ENCODE results near the gene SCN4A. TPM values are rescaled to one million over a fixed set of nuclear protein-coding genes. Genes with fewer than 3 reads are reported as not detected.

SCN4A gene
- polyA plus RNA-seq, 1 donor from 2014 or later, result not detected

- Histone ChIP-seq H3K4me3 (ENCODE audit: low read length) (no peak overlapping the region), H3K27me3 (ENCODE audit: insufficient read depth, low read depth, low read length) (no peaks in the 10 kb centered on the region), H3K27ac (ENCODE audit: low read length) (no peak overlapping the region), H3F3A (ENCODE audit: insufficient read depth, low read length, poor library complexity, severe bottlenecking) (no peaks in the 10 kb centered on the region), H3K79me2 (replicated peaks; ENCODE audit: insufficient read depth, low read length) (no peaks in the 10 kb centered on the region), H3K36me3 (ENCODE audit: insufficient read depth, low read length) (no peaks in the 10 kb centered on the region), H3K4me2 (ENCODE audit: low read length) (no peak overlapping the region), H3K9me2 (ENCODE audit: insufficient read depth, low read length) (no peaks in the 10 kb centered on the region), H2AFZ (ENCODE audit: low read depth, low read length) (no peak overlapping the region), H3K9me3 (ENCODE audit: low read length) (no peaks in the 10 kb centered on the region), H3K9ac (ENCODE audit: low read length) (no peak overlapping the region), H4K20me1 (ENCODE audit: insufficient read depth) (no peaks in the 10 kb centered on the region)
- TF ChIP-seq MXI1 (conservative IDR thresholded peaks at IDR 0.05; ENCODE audit: poor library complexity, severe bottlenecking), result no peak
- TF ChIP-seq CTCF (IDR thresholded peaks at IDR 0.05; ENCODE audit: poor library complexity, severe bottlenecking), result no peak
- TF ChIP-seq EP300 (conservative IDR thresholded peaks at IDR 0.05; ENCODE audit: poor library complexity, severe bottlenecking), result no peak
- TF ChIP-seq POLR2AphosphoS5 (IDR thresholded peaks at IDR 0.05), result no peak
- TF ChIP-seq EZH2 (IDR thresholded peaks at IDR 0.05; ENCODE audit: borderline replicate concordance, insufficient read depth, low read length, poor library complexity, severe bottlenecking), result no peak
- TF ChIP-seq, protein P1, sequence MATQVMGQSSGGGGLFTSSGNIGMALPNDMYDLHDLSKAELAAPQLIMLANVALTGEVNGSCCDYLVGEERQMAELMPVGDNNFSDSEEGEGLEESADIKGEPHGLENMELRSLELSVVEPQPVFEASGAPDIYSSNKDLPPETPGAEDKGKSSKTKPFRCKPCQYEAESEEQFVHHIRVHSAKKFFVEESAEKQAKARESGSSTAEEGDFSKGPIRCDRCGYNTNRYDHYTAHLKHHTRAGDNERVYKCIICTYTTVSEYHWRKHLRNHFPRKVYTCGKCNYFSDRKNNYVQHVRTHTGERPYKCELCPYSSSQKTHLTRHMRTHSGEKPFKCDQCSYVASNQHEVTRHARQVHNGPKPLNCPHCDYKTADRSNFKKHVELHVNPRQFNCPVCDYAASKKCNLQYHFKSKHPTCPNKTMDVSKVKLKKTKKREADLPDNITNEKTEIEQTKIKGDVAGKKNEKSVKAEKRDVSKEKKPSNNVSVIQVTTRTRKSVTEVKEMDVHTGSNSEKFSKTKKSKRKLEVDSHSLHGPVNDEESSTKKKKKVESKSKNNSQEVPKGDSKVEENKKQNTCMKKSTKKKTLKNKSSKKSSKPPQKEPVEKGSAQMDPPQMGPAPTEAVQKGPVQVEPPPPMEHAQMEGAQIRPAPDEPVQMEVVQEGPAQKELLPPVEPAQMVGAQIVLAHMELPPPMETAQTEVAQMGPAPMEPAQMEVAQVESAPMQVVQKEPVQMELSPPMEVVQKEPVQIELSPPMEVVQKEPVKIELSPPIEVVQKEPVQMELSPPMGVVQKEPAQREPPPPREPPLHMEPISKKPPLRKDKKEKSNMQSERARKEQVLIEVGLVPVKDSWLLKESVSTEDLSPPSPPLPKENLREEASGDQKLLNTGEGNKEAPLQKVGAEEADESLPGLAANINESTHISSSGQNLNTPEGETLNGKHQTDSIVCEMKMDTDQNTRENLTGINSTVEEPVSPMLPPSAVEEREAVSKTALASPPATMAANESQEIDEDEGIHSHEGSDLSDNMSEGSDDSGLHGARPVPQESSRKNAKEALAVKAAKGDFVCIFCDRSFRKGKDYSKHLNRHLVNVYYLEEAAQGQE (IDR thresholded peaks at IDR 0.05; ENCODE audit: borderline replicate concordance), result no peak
- TF ChIP-seq SMC3 (conservative IDR thresholded peaks at IDR 0.05; ENCODE audit: poor library complexity), result no peak
- TF ChIP-seq TAF1 (IDR thresholded peaks at IDR 0.05; ENCODE audit: low read depth), result no peak
- no peak for TF ChIP-seq RAD21 (conservative IDR thresholded peaks at IDR 0.05)
Measured at GRCh38 chr17:63975541-63976092, 2.9 kb upstream of the SCN4A start.

DNA sequence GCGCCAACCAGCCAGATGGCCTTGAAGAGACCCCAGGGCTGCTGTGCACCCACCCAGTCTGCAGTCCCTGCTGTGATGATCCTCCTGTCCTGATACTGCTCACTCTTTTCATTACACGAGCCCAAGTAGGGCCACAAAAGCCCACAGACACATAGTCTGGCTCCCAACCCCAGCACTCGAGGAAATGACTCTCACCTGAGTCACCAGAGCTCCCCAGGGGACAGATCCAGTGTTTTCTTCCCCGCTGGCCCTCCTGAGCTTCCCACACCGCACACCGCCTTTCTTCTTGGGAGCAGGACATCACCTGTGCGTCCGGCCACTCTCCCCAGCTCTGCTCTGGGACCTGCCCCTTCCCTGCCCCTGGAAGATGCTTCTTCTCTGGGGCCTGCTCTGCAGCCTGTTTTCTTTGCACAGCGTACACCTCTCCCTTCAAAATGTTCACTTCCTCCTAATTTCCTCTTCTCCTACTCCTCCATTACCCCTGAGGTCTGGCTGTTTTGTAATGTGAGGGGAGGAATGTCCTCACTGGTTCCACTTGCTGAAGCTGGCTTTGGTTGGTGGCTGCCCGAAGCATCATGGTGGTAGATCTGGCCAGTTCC, 2.0 kb upstream of the SCN4A start:
- Histone ChIP-seq H3K4me2 (ENCODE audit: low read length) (no peak overlapping the region), H3K79me2 (replicated peaks; ENCODE audit: insufficient read depth, low read length) (no peaks in the 10 kb centered on the region), H3K9me3 (ENCODE audit: low read length) (no peaks in the 10 kb centered on the region), H3K36me3 (ENCODE audit: insufficient read depth, low read length) (no peaks in the 10 kb centered on the region), H2AFZ (ENCODE audit: low read depth, low read length) (no peak overlapping the region), H3F3A (ENCODE audit: insufficient read depth, low read length, poor library complexity, severe bottlenecking) (no peaks in the 10 kb centered on the region), H4K20me1 (ENCODE audit: insufficient read depth) (no peaks in the 10 kb centered on the region), H3K27me3 (ENCODE audit: insufficient read depth, low read depth, low read length) (no peaks in the 10 kb centered on the region), H3K27ac (ENCODE audit: low read length) (no peak overlapping the region), H3K4me3 (ENCODE audit: low read length) (no peak overlapping the region), H3K9me2 (ENCODE audit: insufficient read depth, low read length) (no peaks in the 10 kb centered on the region), H3K9ac (ENCODE audit: low read length) (no peak overlapping the region)
- TF ChIP-seq CTCF (IDR thresholded peaks at IDR 0.05; ENCODE audit: poor library complexity, severe bottlenecking) (no peak), EZH2 (IDR thresholded peaks at IDR 0.05; ENCODE audit: borderline replicate concordance, insufficient read depth, low read length, poor library complexity, severe bottlenecking) (no peak), POLR2AphosphoS5 (IDR thresholded peaks at IDR 0.05) (no peak), RAD21 (conservative IDR thresholded peaks at IDR 0.05) (no peak), EP300 (conservative IDR thresholded peaks at IDR 0.05; ENCODE audit: poor library complexity, severe bottlenecking) (no peak), SMC3 (conservative IDR thresholded peaks at IDR 0.05; ENCODE audit: poor library complexity) (no peak), TAF1 (IDR thresholded peaks at IDR 0.05; ENCODE audit: low read depth) (no peak), MXI1 (conservative IDR thresholded peaks at IDR 0.05; ENCODE audit: poor library complexity, severe bottlenecking) (no peak)
- TF ChIP-seq, protein P1 (IDR thresholded peaks at IDR 0.05; ENCODE audit: borderline replicate concordance), result no peak

Data from neural cell (in vitro differentiated cells).